Muscle layer of duodenum (tissue), 2 donors: ENCODE measurements around the gene GLIS1.

Experiments used
- H3K27ac ChIP-seq: one replicate; pipeline ENCODE4 v1.7.0; 2013; ENCODE audit warnings: mild to moderate bottlenecking, low read length
- H3K27me3 ChIP-seq: one replicate; pipeline ENCODE4 v1.7.0; 2013; ENCODE audit warnings: low read depth, mild to moderate bottlenecking, control low read depth, low read length
- H3K36me3 ChIP-seq, 2 donors: one replicate each; pipeline ENCODE4 v1.7.0; 2013; ENCODE audit warnings: low read length in 2 of 2, control low read depth in 1 of 2, mild to moderate bottlenecking in 1 of 2; ENCODE audit not compliant: insufficient read depth in 2 of 2, control insufficient read depth in 1 of 2
- H3K4me1 ChIP-seq, 2 donors: one replicate each; pipeline ENCODE4 v1.7.0; 2013; ENCODE audit warnings: low read length in 2 of 2, mild to moderate bottlenecking in 2 of 2, control low read depth in 1 of 2, moderate library complexity in 1 of 2; ENCODE audit not compliant: insufficient read depth in 2 of 2, control insufficient read depth in 1 of 2
- H3K4me3 ChIP-seq, 2 donors: one replicate each; pipeline ENCODE4 v1.7.0; 2013; ENCODE audit warnings: low read length in 2 of 2, low read depth in 1 of 2, mild to moderate bottlenecking in 1 of 2
- H3K9me3 ChIP-seq, 2 donors: one replicate each; pipeline ENCODE4 v1.7.0; 2013; ENCODE audit warnings: low read length in 2 of 2, control low read depth in 1 of 2, mild to moderate bottlenecking in 1 of 2; ENCODE audit not compliant: control insufficient read depth in 1 of 2
- donor health status: healthy.

The GLIS1 gene

DNA sequence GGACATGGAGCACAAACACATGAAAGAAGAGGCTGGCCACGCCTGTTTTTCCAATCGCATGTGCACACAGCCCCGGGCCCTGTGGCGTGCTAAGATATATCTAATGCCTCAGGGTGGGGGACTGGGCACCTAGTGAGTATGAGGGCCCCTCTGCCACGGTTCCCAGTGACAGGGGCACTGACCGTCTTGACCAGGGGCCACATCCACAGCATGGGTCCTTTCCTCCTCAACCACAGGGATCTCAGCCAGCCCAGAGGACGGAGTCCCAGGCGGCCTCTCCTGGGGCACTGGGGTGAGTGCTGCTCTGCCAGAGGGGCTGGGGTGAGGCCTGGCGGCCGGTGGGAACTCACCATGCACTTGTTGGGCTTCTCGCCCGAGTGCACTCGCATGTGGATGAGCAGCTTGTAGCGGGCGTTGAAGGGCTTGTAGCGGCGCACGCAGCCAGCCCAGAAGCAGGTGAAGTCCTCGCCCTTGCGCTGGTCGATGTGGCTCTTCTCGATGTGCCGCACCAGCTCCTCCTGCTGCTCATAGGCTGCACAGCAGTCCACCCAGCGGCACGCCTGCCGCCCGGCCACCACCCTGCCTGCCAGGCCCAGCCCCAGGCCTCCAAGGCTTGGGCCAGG is 145.1 kb downstream of the GLIS1 start:
- no peak overlapping the region for H3K4me3 ChIP-seq
- H3K9me3 ChIP-seq, result no peaks in the 10 kb centered on the region
- H3K27ac ChIP-seq, result no peak overlapping the region
- H3K36me3 ChIP-seq, result no peaks in the 10 kb centered on the region
- H3K27me3 ChIP-seq, result no peaks in the 10 kb centered on the region
- H3K4me1 ChIP-seq, result no peaks in the 10 kb centered on the region

DNA sequence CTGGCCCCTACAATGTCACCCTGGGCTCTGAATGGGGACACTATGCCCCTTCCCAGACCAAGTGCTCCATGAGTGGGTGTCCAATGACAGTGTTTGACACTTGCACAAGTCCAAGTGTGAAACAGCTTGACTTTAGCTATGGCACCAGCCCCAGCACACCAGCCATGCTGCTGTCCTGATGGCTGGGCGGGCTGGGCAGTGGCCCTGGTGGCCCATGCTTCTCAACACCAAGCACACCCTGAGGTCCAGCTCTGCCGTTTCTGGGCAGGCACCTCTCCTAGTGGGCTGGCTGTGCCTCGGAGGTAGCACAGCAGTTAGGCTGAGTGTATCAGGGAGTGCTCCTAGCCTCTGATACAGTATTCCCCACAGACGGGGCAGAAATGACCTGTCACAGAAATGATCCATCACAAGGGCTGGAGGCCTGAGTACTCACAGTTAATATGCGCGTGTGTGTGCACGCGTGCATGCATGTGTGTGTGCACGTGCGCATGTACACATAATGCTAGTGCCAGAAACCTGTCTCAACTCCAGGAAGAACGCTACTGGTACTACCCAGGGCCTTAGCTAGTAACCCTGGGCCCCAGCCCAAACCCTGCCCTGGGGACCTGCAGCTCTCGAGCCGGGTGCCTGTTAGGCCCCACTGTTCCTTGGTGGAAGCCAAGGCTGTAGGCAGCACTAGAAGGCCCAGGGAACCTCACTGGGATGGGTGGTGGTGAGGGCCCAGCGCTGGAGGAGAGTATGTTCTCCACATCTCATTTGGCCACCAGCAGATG is 145.8 kb downstream of the GLIS1 start:
- Histone ChIP-seq H3K36me3 (no peaks in the 10 kb centered on the region), H3K4me3 (no peak overlapping the region), H3K4me1 (no peaks in the 10 kb centered on the region), H3K27me3 (no peaks in the 10 kb centered on the region), H3K27ac (no peak overlapping the region), H3K9me3 (no peaks in the 10 kb centered on the region)

DNA sequence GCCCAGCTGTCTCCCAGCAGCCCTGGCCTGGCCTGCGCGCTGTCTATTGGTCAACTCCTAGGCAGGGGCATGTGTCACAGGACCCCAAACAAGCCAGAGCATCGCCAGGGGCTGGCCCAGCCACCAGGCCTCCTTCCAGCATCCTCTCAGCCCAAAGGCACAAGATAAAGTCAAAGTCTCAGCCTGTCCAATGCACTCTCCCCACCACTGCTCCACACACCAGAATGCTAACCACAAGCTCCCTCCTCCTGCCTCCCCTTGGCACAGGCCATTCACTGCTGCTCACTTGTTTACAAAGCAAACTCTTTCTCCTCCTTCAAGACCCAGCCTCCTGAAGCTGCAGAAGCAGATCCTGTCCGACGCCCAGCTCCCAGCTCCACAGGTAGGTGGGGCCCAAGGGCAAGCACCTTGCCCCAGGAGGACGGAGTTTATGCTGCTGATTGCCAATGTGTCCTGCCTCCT is 146.4 kb downstream of the GLIS1 start:
- Histone ChIP-seq H3K4me1 (no peaks in the 10 kb centered on the region), H3K27ac (no peak overlapping the region)

DNA sequence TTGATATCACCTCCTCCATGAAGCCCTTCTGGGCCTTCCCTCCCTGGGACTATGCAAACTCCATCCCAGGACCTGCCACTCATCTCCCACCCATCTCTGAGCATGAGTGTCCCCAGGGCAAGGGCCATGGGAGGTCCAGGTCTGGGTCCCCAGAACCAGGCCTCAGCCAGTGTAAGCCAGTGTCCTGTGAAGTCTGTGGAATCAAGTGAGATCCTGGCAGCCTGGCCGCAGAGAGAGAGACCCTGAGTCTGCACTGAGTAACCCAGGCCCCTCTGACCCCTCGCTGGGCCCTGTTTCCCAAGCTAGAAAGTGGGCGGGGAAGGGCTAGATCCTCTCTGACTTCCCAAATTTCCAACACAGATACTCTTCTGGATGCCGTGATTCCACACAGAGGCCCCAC is 147.0 kb downstream of the GLIS1 start:
- Histone ChIP-seq H3K9me3 (no peaks in the 10 kb centered on the region), H3K27me3 (no peaks in the 10 kb centered on the region), H3K4me3 (no peak overlapping the region), H3K27ac (no peak overlapping the region), H3K36me3 (no peaks in the 10 kb centered on the region), H3K4me1 (no peaks in the 10 kb centered on the region)

More for the DNA sequence above, 146.4 kb downstream of the GLIS1 start:
- H3K9me3 ChIP-seq, result no peaks in the 10 kb centered on the region
- no peaks in the 10 kb centered on the region for H3K27me3 ChIP-seq
- H3K4me3 ChIP-seq, result no peak overlapping the region
- H3K36me3 ChIP-seq, result no peaks in the 10 kb centered on the region

DNA sequence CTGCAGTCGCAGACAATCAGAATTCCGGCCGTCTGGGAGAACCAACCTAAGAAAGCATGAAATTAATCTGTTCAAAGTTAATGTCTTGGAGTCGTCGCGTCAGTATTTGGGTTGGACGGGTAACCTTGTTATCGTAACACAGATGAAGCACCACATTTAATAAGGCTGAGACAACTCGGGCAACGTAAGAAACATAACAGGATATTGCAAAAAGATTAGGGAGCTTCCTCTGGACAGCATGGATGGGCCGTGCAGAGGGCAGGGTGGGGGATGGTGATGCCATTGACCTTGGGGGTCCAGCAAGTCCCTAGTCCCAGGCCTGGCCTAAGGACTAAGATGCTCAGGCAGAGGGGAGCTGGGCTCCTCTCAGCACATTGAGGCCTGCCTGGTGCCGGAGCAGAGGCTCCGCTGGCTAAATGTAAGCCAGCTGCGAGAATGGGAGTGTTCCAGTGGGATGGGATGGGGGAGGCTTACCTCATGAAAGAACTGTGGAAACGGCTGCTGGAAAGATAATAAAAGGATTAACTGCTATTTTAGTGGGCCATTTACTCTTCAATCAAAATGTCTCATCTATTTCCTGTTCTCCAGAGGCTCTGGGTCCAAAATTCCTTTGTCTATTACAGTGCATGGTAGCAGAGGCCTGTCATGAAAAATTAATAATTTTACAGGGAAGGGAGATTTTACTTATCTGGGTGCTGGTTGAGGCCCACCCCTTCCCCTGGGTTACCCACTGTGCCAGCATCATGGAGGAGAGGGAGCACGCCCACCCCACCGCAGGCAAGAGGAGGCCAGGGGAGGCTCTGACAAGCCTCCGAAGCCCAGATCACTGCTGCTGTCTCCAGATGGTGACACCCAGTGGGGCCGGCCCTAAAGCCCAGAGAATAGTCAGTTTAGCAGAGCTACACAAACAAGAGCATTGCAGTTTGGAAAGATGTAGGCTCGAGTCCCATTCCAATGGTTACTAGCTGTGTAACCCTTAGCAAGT is 148.1 kb downstream of the GLIS1 start:
- Histone ChIP-seq H3K4me1 (no peaks in the 10 kb centered on the region), H3K36me3 (no peaks in the 10 kb centered on the region), H3K27me3 (no peaks in the 10 kb centered on the region), H3K27ac (no peak overlapping the region), H3K4me3 (no peak overlapping the region), H3K9me3 (no peaks in the 10 kb centered on the region)

DNA sequence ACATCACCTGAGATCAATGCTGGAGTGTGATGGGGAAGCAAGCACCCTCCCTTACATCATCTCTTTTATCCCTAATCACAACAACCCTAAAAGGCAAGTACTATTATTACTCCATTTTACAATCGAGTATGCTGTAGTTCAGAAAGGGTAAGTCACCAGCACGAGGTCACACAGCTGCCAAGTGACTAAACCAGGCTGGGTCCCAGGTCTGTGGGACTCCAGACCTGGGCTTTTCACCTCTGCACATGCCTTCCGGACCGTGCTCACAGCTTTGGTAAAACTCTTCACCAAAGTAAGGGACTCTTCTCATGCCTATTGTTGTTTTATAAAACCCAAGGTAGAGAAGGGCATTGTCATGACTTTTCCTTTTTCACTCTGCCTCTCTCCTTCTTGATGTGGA is 148.9 kb downstream of the GLIS1 start:
- no peaks in the 10 kb centered on the region for H3K27me3 ChIP-seq
- H3K27ac ChIP-seq, result no peak overlapping the region

DNA sequence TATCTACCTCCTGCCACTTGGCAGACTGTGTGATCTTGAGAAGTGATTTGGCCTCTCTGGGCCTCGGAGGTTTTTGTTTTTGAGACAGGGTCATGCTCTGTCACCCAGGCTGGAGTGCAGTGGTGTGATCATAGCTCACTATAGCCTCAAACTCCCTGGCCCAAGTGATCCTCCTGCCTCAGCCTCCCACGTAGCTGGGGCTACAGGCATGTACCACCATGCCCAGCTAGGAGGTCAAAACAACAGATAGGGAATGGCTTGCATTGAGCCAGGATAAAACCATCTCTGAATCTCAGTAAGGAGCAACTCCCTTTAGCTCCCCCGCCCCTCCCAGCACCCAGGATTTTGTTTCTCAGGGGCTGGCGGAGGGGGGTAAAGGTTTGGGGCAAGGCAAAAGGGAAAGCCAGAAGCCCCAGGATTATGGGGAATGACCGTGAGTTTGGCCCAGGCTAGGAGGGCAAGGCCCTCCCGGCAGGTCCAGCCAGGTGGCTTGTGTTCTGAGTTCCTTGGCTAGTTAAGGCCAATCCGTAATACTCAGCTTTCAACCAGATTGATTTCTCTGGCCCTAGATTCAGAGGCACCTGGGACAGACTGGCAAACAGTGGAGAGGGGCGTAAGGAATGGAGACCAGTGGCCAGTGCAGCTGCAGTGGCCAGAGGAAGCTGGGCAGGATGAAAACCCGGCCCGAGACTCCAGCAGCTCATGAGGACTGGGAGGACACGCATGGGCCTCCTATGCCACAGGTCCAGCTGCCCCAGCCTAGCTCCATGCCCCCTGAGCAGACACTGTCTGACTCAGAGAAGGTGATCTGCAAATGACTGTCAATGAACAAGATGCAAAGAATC is 149.7 kb downstream of the GLIS1 start:
- no peaks in the 10 kb centered on the region for H3K27me3 ChIP-seq
- H3K27ac ChIP-seq, result no peak overlapping the region
- no peaks in the 10 kb centered on the region for H3K36me3 ChIP-seq
- H3K9me3 ChIP-seq, result no peaks in the 10 kb centered on the region
- no peaks in the 10 kb centered on the region for H3K4me1 ChIP-seq
- no peak overlapping the region for H3K4me3 ChIP-seq

More for the DNA sequence above, 148.9 kb downstream of the GLIS1 start:
- Histone ChIP-seq H3K4me1 (no peaks in the 10 kb centered on the region), H3K36me3 (no peaks in the 10 kb centered on the region), H3K4me3 (no peak overlapping the region), H3K9me3 (no peaks in the 10 kb centered on the region)

DNA sequence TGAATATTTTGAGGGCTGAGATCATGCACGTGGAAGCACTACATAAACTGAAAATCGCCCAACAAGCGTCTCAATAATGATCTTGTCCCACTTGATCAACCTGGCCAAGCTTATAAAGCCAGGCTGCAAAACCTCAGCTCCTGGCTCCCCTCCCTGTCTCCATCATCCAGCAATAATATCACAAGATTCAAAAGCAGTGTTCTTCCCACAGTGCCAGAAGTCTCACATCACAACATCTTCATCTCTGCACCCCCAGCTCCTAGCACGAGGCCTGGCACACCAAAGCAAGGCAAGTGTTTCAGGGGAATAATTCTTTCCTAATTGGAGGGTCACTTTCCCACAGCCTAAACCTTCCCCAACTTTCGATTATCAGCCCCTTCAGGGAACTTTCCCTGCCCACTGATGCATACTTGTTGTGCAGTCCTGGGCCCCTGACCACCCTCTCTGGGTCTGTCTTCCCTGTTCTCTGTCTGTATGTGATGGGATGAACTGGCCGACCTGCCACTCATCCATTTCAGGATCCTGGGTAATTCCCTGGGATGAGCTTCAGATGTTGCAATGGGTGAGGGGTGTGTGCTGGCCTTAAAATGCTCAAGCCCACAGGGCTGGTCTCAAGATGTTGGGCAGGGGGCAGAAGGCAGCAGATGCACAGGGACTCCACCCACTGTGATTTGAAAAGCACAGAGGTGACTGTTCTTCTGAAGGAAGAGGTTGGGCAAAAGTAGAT is 150.7 kb downstream of the GLIS1 start:
- H3K4me3 ChIP-seq, result no peak overlapping the region
- H3K27ac ChIP-seq, result no peak overlapping the region
- no peaks in the 10 kb centered on the region for H3K27me3 ChIP-seq
- no peaks in the 10 kb centered on the region for H3K36me3 ChIP-seq
- no peaks in the 10 kb centered on the region for H3K4me1 ChIP-seq
- H3K9me3 ChIP-seq, result no peaks in the 10 kb centered on the region

DNA sequence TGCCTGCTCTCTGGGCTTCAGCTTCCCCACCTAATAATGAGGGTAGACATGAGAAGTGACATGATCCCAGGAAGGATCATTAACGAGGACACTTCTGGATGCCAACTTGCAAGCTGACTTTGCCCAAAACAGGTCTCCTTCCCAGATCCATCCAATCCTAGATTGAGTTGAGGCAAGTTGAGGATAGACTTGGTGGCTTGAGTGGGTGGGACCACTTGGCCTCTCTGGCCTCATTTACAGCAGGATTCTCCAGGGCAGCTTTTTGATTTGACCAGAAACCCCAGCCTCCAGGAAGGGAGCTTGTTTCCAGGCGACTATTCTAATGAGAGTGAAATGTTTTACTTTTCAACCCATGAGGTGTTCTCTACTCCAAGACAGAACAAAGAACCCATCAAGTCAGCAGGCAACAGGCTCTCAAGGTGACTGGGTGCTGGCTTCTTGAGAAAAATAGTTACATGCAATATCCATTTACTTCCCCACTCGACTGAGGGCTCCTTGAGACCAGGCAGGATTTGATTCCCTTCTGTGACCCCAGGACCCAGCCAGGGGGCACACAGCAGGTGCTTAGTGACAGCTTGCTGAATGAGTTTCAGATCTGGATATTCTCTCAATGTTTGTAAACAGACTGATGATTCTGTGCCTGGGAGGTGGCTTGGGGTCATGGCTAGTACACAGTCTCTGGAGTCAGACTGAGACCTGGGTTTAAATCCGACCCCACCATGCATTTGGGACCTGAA is 151.5 kb downstream of the GLIS1 start:
- no peak overlapping the region for H3K4me3 ChIP-seq

DNA sequence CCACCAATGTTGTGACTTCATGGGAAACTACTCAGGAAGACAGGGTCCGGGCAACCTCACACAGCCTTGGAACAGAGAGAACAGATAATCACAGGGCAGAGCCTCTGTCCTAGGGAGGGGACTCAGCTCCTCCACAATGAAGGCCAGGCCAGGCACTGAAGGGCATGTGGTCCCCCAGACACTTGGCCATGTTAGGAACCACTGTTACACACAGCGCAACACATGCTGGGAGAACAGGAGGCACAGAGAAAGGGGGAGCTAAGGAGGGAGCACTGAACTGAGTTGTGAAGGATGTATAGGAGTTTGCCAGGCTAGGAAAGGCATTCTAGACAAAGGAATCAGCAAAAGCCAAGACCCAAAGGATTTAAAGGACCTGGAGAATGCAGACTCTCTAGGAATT is 152.2 kb downstream of the GLIS1 start:
- Histone ChIP-seq H3K4me1 (no peaks in the 10 kb centered on the region), H3K36me3 (no peaks in the 10 kb centered on the region), H3K4me3 (no peak overlapping the region), H3K9me3 (no peaks in the 10 kb centered on the region), H3K27ac (no peak overlapping the region), H3K27me3 (no peaks in the 10 kb centered on the region)

More for the DNA sequence above, 151.5 kb downstream of the GLIS1 start:
- no peaks in the 10 kb centered on the region for H3K4me1 ChIP-seq
- H3K36me3 ChIP-seq, result no peaks in the 10 kb centered on the region
- H3K9me3 ChIP-seq, result no peaks in the 10 kb centered on the region
- no peaks in the 10 kb centered on the region for H3K27me3 ChIP-seq
- H3K27ac ChIP-seq, result no peak overlapping the region
